HG03571 (cell line): Measurements from ENCODE around the gene TMEM43.
A peak's percentile ranks its signal among the peaks of the same experiment; 100 is the strongest.

Experiments
- ATAC-seq: cut with Tn5 transposase; IDR thresholded peaks from one replicate; pipeline ENCODE4 v1.9.1; 2021; ENCODE audit not compliant: unreplicated experiment

The TMEM43 gene

DNA sequence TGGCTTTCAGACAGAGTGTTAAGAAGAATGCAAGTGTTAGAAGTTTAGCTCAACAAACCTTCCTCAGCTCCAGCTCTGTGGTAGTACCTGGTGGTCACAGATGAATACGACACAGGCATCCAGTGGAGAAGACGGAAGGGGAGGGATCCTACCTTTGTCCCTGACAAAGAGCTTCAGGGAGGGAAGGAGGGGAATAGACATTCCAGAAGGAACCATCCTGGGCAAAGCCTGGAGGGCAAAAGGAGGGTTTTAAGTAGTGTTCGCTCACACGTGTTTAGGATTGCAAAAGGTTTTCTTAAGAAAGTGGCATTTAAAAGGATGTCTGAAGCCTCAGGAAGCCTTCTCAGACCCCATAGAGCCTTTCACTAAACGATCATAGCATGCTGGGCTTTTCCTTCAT is 3.0 kb upstream of the TMEM43 start:
- ATAC-seq = no peak

DNA sequence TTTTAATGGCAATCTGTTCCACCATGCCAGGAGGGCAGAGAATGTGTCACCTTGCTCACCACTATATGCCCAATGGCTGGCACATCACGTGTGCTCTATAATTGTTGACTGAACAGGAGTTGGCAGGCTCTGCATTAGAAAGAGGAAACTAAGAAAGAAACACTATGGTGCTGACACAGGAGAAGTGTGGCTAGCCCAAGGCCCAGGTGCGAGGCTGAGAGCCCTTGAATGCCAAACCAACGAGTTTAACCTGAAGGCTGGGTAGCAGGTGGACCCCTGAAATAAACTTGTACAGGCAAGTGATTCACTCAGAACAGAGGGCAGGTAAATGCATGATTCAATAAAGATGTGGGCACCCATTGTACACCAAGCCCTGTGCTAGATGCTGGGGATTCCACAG is 2.6 kb upstream of the TMEM43 start:
- no peak for ATAC-seq

DNA sequence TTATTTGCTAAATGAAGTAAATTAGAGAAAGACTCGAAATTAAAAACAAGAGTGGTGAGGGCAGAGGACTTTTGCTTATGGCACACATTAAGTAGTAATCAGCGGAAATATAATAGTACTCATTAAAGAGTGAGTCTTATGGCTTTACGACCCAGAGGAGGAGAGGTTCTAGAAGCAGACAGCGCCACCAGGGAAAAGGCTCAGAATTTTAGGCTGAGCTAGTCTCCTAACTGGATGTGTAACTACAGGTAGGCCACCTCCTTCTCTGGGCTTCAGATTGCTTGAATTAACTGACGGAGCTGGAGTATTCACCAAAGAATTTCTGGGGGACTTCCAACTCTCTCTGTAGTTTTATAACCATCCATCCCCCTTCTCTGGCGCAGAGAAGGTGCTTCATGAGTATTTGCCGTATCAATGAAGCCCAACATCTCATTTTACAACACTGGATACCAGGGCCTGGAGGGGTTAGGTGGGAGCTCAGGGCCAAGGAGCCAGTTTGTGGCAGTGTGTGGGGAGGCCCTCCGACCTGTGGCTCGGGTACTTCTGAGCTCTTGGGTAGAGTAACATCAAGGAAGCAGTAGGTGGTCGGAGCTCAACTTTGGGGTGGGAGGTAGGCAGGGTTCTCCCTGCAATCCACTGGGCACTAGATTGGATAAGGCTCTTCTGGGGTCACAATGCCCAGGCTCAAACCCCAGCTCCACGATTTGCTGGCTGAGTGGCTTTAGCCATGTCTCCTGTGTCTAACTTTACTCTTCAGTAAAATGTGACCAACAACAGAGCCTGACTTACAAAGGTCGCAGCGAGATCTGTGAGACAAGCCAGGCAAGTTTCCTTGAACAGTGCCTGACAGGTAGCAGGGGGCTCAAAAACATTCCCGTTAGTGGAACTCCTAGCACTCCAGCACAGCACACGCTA is 1.3 kb upstream of the TMEM43 start:
- ATAC-seq = no peak

DNA sequence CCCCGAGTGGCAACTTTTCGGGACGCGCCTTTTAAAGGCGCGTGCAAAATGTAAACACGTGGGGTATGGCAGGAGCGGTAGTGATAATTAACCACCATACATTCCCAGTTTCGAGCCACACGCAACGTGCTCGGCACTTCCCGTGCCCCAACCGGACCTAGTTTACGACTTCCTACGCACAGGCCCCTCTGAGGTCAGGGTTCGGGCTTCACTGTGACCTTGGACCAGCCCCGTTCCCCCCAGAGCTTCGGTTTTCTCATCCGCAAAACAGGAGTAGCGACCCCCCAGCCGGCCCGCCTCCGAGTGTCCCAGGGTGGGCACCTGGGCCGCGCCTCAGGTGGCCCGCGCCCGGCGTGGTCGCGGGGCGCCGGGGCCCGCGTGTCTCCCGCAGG is 633 bp upstream of the TMEM43 start:
- peak; percentile 26 for ATAC-seq

DNA sequence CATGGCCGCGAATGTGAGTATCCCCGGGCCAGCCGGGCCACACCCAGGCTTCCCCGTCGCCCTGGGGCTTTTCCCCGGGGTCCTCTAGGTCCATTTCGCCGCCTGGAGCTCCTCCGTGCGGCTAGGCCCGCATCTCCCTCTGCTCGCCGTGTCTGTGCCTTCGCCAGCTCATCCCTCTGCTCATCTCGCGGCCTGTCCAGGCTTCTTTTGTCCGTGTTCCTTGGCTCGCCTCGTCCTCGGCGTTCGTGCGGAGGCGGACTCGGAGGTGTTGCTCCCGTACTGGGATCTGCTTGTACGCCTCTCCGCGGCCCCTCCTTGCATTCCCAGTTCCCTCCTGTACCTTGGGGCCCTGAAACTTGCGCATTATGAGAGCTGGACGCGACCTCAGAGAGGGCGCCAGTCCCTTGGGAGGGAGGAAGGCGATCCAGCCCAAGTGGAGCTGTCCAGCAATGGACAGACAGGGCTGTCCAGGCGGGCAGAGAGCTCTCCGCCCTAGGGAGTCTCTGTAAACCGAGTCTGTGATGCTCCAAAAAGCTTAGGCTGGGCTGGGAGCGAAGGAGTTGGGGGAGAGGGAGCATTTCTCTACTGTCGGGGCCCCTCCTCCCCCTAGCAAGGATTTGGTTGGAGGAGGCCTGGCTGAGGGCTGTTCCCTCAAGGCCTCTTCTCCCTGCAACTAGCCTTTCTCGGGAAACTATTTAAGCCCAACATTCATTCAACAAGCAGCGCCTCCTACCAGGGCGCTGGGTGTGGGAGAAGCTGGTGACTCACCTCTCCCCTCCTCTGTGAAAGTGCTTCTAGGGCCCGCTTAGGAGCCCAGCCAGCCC is 553 bp downstream of the TMEM43 start:
- peak; percentile 20 for ATAC-seq

DNA sequence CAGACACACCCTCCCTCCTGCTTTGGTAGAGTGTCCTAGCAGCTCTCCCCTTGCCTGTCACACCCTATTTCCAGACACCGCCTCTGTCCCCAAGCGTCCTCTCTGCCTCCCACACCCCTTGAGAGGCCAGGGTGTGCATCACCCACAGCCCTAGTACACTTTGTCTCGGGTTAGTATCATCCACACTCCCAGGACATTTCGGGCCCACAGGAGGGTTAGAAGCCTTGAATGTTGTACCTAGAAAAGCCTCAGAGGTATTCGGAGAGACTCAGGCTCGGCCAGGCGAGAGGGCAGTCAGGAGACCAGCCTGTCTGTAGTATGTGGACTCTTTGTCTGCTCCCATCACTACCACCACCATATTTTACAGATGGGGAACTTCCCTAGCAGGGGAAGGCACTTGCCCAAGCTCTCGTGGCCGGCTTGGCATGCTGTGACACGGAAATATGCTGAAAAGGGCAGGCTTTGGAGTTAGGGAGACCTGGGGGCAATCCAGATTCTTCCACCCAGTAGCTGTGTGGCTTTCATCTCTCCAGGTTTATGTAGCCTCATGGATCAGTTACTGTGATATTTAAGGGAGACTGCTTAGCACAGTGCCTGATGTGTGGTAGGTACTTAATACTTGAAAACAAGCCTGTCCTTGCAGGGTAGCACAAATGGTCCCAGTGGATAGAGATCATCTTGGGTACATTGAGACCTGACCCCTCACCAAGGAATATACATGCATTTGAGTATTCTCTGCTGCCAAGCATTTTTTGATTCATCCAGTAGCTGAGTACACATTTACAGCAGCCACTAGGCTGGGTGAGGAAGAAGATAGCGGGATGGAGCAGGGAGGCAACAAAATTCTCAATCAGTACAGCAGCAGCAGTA is 1.4 kb downstream of the TMEM43 start:
- no peak for ATAC-seq

DNA sequence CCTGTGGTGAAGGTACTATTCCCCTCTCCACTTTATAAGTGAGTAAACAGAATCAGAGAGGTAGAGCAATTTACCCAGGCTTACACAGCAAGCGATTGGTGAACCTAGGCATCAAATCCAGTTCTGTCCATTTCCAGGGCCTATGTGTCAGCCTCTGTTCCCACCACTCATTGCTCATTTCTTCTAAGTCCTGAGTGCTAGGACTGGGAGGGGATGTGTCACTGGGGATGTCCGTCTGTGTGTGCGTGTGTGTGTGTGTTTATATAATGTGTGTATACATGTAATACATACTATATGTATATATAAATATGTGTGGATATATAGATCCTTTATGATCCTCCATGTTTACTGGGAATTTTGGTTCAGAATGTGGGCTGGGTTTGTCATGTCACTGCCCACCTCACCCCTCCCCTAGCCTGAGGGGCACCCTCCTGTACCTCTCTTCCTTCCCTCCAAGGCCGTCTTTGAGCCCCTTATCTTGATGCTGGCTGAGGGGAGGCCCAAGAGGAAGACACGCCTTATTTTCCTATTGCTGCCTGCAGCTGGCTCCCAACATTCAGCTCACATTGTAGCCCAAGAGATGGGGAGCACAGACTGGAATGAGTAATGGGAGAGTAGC is 2.1 kb downstream of the TMEM43 start:
- ATAC-seq = no peak

DNA sequence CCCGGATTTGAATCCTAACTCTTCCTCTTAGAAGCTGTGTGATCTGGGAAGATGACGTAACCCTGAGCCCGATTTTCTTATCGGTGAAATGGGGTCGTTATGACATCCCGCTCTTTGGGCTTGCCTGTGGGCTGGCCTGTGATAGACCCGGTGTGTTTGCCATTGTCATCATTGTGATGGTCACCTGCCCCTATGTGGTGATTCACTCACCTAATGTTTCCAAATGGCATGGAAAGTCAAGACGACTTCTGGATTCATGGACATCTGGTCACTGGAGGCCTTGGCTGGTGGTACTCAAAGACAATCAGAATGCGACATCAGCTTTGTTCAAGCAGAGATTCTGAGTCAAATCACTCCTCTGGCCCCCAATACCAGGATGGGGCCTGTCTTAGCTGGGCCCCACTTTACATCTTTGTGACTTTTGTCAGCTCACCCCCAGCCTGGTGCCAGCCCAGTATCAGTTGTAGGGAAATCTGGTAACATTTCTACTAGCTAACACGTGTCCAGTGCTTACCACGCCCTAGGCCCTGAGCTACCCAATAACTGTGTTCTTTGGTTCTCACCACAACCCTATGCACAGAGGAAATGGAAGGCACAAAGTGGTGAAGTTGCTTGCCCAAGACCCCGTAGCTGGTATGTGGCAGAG is 2.8 kb downstream of the TMEM43 start:
- no peak for ATAC-seq

DNA sequence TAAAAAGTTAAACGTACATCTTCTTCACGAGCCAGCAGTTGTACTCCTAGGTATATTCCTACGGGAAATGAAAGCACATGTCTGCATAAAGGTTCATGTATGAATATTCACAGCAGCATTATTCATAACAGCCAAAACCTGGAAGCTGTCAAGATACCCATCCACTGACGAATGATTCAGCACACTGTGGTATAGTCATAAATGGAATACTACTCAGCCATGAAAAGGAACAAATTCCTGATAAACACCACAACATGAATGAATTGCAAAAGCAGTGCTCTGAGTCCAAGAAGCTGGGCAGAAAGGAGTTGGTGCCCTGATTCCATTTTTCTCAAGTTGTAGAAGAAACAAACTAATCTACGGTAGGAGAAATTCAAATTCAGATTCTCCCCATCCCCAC is 3.9 kb downstream of the TMEM43 start:
- no peak for ATAC-seq

DNA sequence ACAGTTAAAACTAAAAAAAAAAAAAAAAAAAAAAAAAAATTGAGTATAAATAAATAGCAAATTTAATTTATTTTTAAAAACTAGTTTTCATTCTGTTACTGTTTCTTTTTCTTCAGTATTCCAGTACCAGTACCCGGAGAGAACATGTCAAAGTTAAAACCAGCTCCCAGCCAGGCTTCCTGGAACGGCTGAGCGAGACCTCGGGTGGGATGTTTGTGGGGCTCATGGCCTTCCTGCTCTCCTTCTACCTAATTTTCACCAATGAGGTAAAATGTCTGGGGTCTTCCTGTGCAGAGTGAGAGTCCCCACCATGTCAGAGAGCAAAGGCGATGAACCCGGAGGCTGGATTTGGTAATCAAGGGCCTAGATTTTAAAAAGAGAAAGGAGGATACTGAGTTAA is 4.4 kb downstream of the TMEM43 start:
- no peak for ATAC-seq

DNA sequence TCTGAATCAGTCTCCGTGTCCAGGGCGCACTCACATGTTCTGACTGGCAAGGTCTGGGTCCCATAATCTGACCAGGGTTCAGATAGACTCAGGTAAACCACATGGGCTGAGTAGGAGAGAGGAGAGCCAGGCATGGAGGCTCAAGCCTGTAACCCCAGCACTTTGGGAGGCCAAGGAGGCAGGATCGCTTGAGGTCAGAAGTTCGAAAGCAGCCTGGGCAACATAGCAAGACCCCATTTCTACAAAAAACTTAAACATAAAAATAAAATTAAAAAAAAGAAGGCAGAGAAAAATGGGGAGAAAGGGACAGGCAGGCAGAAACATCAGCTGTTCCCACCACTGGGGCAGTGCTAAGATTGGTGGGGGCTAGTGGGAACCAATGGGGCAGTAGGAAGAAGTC is 5.4 kb downstream of the TMEM43 start:
- ATAC-seq = no peak

DNA sequence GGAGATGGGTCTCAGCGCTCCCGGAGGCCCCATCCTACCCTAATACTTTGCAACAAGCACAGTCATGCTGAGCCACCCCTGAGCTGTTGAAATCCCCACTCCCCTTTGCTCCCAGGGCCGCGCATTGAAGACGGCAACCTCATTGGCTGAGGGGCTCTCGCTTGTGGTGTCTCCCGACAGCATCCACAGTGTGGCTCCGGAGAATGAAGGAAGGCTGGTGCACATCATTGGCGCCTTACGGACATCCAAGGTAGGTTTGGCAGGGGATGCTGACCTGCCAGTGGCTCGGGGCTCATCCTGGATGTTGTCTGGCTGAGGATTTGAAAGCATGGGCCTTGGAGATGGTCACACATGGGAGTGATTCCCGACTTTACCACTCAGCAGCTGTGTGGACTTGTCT is 5.9 kb downstream of the TMEM43 start:
- ATAC-seq = no peak

DNA sequence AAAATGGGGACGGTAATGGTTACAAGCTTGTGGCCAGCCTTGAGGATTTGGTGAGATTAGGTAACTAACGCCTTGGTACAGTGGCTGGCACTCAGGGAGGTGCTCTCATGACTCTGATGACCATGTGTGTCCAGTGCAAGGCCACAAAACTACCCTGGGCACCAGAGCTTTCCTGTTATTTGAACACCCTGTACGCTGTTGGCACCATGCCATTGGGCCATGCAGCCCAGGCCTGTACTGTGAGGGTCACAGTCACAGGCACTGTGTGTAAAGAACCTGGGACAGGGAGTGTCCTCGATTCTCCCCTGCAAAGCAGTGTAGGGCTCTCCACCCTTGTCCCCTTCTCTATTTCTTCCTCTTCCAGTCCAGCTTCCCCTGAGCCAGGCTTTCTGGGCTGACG is 6.3 kb downstream of the TMEM43 start:
- no peak for ATAC-seq

DNA sequence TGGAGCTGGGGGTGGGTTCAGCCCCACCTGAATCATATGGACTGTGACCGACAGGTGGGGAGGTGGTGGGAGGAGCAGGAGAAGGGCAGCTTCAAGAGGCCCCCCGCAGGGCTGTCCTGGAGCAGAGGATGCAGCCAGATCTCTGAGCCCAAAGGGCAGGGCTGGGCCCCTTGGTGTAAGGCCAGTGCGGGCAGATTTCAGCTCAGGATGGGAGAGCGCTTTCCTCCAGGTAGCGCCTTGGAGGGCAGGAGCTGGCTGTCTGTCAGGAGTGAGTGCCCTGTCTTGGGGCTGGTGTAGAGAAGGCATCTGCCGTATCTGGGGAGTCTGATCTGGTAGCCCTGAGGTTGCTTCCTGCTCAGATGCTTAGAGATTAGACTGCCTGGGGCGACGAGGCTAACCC is 7.3 kb downstream of the TMEM43 start:
- ATAC-seq = no peak

DNA sequence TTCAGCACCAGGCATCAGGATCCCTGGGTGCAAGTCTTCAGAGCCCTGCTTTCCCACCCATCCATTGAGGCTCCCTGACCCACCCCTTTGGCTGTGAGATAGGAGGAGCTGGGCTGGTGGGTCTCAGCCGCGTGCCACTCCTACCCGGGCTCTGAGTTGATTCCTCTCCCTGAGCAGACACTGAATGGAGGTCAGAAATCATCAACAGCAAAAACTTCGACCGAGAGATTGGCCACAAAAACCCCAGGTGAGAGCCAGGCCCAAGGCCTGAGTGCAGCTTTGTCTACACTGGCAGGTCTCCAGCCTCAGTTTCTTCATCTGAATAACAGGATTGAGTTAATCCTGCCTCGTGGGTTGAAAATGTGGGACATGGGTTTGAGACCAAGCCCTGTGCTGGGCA is 7.8 kb downstream of the TMEM43 start:
- ATAC-seq = no peak

DNA sequence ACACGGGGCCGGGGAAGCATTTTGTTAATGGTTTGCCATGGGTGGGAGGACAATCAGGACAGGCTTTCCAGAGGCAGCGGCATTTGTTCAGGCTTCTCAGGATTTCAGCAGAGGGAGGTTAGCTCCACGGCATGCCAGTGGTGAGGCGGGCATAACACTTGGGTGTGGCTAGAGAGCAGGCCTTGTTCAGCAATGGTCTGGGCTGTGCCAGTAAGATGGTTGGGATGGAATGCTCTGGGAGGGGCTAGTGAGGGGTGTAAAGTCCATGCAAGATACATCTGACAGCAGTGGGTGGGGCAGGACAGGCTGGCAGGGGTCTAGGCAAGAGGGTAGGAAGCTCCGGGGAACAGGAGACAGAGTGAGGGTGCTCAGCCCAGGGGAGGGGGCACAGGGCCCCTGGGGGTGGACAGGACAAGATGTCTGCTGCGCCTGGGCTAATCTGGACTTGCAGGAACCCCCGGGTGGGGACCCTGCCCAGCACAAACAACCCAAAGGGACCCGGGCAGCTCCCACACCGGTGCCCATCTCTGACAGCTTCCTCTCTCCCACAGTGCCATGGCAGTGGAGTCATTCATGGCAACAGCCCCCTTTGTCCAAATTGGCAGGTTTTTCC is 8.4 kb downstream of the TMEM43 start:
- no peak for ATAC-seq

DNA sequence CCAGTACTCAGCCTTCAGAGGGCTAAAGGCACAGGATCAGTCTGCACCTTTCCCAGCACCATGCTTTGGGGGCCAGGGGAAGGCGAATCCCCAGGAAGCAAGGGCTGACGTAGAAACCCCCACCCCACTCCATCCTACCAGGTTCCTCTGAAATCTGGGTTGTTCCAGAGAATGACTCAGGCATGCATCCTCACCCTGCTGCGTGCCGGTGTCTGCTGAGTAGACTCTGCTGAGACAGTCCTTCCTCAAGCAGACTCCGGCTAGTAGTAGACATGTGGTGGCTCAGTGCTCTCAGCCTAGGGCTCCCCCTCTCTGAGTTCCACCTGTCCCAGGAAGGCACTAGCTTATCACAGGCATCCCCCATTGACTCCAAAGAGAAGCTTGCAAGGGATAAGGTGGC is 9.0 kb downstream of the TMEM43 start:
- no peak for ATAC-seq

DNA sequence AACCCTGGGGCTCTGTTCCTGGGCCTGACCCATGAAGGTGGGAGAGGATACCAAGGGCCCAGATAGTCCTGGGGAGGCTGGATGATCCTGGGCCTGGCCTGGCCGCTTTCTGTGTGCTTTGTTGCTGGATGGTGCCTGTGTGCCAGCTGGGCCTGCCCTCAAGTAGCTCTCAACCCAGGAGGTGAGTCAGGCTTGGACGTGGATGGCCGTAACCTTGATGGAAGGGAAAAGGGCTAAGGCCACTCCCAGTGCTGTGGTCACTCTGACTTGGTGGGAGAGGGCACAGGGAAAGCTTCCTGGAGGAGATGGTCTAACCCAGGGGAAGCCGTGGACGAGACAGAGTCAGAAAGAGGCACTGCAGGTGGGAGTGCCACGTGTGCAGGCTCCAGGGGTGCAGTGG is 9.4 kb downstream of the TMEM43 start:
- ATAC-seq = no peak

DNA sequence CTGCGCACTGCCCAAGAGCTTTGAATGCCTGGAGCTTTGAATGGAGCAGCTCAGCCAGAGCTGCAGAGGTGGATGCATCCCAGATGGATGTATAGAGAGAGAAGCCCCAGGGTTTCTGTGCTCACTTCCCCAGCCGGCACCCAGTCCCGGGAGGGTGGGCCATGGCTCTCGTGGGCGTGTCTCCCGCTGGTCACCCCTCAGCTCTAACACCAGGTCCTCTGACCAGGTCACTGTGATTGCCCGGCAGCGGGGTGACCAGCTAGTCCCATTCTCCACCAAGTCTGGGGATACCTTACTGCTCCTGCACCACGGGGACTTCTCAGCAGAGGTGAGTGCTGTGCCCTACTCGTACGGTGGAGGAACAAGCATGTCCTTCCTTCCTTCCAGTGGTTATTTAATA is 10.7 kb downstream of the TMEM43 start:
- ATAC-seq = no peak

DNA sequence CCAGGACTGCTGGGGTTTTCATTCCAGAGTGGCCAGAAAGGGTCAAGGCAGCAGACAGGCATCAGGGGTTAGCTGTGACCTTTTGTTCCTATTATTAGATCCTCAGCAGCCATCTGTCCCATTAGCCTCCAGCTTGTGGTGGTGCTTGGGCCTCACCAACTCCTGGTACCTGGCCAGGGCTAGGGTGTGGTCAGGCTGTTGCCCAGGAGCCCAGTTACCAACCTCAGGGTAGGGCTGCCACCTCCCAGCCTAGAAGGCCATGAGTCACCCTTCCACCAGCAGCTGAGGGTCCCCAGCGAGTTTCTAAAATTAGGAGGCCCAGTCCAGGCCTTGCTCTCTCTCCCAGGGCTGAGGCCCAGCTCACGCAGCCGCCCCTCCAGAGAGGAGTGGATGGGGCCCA is 12.2 kb downstream of the TMEM43 start:
- no peak for ATAC-seq
